Epithelial cell of proximal tubule (primary cell): ENCODE results near the gene CEPT1. TPM values are rescaled to one million over a fixed set of nuclear protein-coding genes. Genes with fewer than 3 reads are reported as not detected.
A peak's percentile ranks its signal among the peaks of the same experiment; 100 is the strongest.
"Not testable (repeated sequence)": the region's sequence is repeated elsewhere in the genome, so short reads cannot be mapped to it uniquely, and the experiment has no call there.

Experiments
- DNase-seq: peaks from one replicate; pipeline ENCODE4 v3.0.0-alpha.2; 2011; ENCODE audit warnings: low read depth
- H3K4me3 ChIP-seq: 2 replicates; pipeline ENCODE4 v1.5.1; 2011; ENCODE audit warnings: low read depth, mild to moderate bottlenecking, low read length
- total RNA-seq: library from RNA; depleted of rRNA; stranded (reverse); fragments of >200 nt; gene quantifications from 2 replicates; pipeline ENCODE4 v1.2.3, GENCODE V29; 2015
- TF ChIP-seq, protein P1 (sequence below): conservative IDR thresholded peaks from 2 replicates; pipeline ENCODE4 v1.5.1; 2012; ENCODE audit warnings: low read depth, mild to moderate bottlenecking, low read length

CEPT1 gene
- total RNA-seq: 15.0 and 27.2 TPM in 2 replicates

DNA sequence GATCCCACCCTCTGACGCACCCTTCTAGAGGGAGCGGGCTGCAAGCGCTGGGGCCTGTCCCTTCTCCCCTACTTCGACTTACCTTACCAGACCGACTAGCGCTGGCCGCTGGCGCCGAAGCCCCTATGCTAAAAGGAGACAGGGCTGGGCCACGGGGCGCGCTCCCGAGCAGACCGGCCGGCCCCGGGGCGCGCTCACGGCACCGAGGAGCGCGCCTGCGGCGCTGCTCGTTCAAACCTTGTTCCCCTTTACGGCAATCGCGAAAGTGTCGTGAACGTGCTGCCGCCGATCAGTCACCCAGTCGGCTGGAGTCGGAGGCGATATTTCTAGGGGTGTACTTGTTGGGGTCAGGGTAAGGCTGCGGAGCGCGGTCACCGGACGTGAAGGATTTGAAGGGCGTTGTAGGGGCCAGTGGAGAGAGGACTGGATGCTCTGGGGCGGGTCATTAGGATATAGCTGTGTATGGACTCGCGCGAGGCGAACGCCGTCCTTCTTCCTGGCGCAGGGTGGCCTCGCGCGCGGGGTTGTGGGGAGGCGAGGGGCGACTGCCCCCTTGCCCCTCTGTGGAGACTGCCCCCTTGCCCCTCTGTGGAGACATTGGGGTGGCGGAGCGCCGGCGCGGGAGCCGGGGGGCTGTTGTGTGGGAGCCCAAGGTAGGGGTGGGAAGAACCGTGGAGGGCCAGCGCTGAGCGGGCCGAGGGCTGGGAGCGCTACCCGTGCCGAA lies at the start of gene CEPT1, which contains the start of gene DRAM2:
CEPT1 (plus strand) TSS at position 268 of the 724 bp plus-strand sequence. CDS start 7,492 bp downstream, outside the sequence.
DRAM2 (minus strand) TSS at position 138 of the 724 bp plus-strand sequence. CDS start 8,539 bp downstream, outside the sequence.
- peak; percentile 68 for DNase-seq
- peak within 1 kb of the TSS; percentile 95 for H3K4me3 ChIP-seq
- TF ChIP-seq, protein P1, sequence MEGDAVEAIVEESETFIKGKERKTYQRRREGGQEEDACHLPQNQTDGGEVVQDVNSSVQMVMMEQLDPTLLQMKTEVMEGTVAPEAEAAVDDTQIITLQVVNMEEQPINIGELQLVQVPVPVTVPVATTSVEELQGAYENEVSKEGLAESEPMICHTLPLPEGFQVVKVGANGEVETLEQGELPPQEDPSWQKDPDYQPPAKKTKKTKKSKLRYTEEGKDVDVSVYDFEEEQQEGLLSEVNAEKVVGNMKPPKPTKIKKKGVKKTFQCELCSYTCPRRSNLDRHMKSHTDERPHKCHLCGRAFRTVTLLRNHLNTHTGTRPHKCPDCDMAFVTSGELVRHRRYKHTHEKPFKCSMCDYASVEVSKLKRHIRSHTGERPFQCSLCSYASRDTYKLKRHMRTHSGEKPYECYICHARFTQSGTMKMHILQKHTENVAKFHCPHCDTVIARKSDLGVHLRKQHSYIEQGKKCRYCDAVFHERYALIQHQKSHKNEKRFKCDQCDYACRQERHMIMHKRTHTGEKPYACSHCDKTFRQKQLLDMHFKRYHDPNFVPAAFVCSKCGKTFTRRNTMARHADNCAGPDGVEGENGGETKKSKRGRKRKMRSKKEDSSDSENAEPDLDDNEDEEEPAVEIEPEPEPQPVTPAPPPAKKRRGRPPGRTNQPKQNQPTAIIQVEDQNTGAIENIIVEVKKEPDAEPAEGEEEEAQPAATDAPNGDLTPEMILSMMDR: no peak

DNA sequence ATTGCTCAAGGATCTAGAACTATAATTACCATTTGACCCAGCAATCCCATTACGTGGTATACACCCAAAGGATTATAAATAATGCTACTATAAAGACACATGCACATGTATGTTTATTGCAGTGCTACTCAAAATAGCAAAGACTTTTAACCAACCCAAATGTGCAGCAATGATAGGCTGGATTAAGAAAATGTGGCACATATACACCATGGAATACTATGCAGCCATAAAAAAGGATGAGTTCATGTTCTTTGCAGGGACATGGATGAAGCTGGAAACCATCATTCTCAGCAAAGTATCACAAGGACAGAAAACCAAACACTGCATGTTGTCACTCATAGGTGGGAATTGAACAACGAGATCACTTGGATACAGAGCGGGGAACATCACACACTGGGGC lies 44.6 kb upstream of the CEPT1 start:
- H3K4me3 ChIP-seq, DNase-seq: not testable (repeated sequence)

DNA sequence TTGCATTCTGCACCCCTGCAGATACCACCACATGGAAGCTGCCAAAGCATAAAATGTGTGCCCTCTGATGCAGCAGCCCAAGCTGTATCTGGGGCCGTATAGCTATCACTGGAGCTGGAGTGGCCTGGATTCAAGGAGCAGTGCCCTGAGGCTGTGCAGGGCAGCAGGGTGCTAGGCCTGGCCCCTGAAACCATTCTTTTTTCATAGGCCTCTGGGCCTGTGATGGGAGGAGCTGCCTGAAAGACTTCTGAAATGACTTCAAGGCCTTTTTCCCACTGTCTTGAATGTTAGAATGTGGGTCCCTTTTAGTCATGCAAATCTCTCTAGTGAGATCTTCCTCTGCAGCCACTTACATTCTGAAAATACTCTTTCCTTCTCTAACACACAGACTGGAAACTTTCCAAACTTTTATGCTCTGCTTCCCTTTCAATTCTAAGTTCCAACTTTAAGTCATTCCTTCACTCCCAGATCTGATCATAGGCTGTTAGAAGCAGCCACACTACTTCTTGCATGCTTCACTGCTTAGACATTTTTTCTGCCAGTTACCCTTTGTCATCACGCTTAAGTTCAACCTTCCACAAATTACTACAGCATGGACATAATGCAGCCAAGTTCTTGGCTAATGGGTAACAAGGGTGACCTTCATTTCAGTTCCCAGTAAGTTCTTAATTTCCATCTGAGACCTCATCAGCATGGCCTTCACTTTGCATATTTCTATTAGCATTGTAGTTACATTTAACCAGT lies 42.5 kb upstream of the CEPT1 start:
- no peak overlapping the region for H3K4me3 ChIP-seq
- TF ChIP-seq, protein P1: no peak
- peak; percentile 18 for DNase-seq

DNA sequence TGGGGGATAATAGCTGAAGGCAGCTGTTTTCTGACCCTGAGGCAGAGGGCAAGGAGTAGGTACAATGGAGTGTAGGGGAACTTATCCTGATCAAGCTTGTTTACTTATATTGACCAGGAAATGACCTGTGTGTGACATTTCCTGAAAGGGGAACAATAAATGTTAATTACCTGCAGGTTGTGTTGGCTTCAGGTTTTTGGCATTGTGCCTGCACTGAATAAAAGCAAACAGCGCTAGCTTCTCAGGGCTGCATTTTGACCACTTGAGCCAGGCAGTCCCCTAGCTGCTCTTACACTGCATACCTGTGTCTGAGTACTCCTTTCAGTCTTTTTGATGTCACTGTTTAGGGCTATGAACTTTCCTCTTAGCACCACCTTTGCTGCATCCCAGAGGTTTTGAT lies 40.7 kb upstream of the CEPT1 start:
- DNase-seq: no peak
- H3K4me3 ChIP-seq: no peak overlapping the region
- TF ChIP-seq, protein P1: no peak

DNA sequence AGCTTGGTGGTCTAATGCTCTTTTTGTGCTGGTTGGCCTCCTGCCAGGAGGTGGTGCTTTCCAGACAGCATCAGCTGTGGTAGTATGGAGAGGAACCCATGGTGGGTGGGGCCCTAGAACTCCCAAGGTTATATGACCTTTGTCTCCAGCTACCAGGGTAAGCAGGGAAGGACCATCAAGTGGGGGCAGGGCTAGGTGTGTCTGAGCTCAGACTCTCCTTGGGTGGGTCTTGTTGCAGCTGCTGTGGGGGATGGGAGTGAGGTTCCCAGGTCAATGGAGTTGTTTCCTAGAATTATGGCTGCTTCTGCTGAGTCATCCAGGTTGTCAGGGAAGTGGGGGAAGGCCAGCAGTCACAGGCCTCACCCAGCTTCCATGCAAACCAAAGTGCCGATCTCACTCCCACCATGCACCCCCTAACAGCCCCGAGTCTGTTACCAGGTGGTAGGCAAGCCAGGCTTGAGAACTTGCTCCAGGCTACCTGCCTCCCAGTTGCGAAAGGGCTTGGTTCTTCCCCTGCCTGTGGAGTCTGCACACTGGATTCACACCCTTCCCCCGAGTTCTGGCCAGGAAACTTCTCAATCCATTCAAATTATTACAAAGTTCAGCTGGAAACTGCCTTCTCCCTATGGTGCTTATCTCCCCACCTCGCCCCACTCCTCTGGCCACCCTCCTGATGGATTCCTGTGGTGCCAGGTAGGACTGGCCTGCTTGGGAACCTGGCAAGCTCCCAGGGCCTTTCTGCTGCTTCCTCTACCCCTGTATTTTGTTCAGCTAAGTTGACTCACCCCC lies 38.0 kb upstream of the CEPT1 start:
- TF ChIP-seq, protein P1: no peak
- H3K4me3 ChIP-seq: no peak overlapping the region
- DNase-seq: no peak

DNA sequence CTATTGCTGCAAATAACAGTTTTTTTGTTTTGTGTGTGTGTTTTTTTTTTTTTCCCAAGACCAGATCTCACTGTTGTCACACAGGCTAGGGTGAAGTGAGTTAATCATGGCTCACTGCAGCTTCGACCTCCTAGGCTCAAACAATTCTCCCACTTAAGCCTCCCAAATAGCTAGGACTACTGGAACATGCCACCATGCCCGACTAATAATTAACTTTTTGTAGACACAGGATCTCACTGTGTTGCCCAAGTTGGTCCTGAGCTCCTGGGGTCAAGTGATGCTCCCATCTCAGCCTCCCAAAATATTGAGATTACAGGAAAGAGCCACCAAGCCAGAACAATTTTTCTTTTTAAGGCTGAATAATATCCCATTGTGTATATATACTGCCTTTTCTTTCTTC lies 35.0 kb upstream of the CEPT1 start:
- no peak for DNase-seq
- TF ChIP-seq, protein P1: no peak
- H3K4me3 ChIP-seq: no peak overlapping the region
